HG03460 (cell line): ENCODE results near the gene HUS1B.

Source experiments
- ATAC-seq: cut with Tn5 transposase; IDR thresholded peaks from one replicate; pipeline ENCODE4 v1.9.1; 2021; ENCODE audit not compliant: unreplicated experiment

Gene HUS1B

DNA sequence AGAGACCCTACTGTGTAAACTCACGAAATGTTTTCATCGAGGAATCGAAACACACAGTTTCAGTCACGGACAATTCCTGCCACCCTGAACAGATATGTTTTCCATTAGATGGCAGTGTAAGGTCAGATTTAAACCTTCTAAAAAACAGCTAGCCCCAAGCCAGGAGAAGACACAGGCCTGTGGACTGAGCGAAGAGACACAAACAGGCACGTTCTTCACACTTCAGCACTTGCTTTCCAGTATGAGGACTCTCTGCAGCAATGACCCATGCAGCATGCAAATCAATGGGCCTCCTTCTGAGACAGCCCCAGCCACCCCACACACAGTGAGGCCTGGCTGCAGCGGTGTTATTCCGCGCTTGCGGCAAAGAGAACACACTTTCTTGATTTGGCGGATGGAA is 31.9 kb downstream of the HUS1B start:
- no peak for ATAC-seq

DNA sequence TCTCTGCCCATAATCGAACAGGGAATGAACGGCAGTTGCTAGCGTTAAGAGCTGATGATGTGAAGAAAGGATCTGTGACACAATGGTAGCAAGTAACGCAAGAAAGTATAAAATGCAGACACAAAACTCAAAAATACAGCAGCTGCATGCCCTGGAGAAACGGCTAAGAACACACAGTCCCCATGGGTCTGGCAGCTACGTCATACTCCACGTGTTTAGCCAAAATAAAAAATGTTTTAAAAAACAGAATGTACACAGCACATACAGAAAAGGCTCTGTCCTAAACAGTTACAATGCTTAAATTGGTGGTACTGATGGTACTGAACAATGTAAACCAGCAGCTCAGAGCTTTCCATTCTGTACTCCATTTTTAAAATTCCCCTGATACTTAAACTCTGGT is 34.4 kb downstream of the HUS1B start:
- no peak for ATAC-seq

GRCh38 chr6:621931-622330 is 35.0 kb downstream of the HUS1B start:
- ATAC-seq = no peak

DNA sequence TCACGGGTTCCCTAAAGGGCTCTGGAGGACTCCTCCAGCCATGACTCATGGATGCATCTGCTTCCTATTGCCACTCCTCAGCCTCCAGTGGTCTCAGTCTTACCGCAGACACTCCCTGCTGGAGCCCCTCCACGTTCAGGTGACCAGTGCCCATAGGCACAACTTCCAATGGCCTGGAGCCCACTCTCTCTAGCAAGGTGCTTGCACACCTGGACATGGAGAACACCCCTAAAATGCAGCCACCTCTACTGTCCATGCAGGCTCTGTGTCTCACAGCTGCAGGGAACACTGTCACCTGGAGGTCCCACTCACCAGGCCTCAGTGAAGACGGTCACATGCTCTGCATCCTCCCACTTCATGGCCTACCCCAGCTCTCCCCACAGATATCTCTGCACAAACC is 36.0 kb downstream of the HUS1B start:
- no peak for ATAC-seq

GRCh38 chr6:620166-620565 is 36.7 kb downstream of the HUS1B start:
- no peak for ATAC-seq

GRCh38 chr6:617456-618100 is 39.3 kb downstream of the HUS1B start:
- no peak for ATAC-seq

GRCh38 chr6:613981-614380 is 42.9 kb downstream of the HUS1B start:
- no peak for ATAC-seq

DNA sequence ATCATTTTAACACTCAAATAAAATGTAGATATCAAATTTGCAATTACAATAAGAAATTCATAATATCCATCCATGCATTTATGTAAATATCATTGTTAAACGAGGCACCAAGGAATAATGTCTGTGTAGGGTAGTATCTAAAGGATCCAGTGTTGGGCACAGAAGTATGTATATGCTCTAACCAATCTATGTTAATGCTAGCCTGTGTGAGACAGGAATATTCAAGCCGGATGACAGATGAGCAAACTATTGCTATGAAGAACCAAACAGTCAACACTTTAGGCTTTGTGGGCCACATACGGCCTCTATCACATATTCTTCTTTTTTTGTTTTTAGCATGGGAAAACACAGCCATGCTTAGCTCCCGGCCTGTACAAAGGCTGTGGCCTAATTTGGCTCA is 45.0 kb downstream of the HUS1B start:
- no peak for ATAC-seq

- no peak for ATAC-seq
These were observed 46.0 kb downstream of the HUS1B start for GRCh38 chr6:610882-611281.

DNA sequence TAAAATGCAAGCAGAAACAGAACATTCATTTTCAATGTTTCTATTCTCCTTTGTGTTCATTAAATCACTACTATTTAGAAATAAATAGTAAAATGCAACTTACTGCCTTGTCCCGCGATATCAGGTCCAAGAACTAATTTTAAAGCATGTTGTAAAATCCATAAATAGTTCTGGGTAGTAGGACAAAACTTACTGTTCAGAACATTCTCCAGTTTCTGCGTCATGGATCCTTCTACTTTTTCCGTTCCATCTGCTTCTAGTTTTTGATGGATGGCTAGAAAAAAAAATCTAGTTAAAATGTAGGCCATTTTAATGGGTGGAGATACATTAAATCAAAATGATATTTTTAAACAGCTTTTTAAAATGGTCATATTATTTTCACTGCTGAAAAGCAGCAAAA is 47.0 kb downstream of the HUS1B start:
- ATAC-seq = no peak

DNA sequence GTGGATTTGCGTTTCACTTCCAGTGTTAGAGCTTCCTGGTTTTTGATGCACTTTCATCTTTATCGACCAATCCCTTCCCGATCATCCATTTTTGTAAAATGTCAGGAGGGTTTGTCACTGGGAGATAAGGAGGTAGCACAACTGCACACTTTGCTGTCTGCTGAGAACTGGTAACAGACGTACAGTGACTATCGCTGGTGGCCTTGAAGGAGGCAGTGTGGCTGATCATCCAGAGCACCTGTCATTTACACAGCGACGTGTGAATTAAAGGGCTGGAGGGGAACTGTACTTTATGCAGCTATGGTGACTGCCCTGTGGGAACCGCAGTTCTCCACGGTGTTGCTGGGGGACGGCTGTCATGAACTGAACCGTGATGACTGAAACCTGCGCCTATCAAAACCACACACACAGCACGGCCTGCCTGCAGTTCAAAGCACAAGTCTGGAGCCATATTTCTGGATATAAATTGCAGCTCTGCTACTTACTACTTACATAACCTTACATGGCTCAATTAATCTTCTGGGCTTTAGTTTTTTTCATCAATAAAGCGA is 50.0 kb downstream of the HUS1B start:
- ATAC-seq = no peak
